ENCODE data around the gene KHDC4. TPM values are rescaled to one million over a fixed set of nuclear protein-coding genes. Genes with fewer than 3 reads are reported as not detected.
A peak's percentile ranks its signal among the peaks of the same experiment; 100 is the strongest.

Gene KHDC4
- total and polyA plus RNA-seq, 9 of the 15 experiments (the other 6 are each of a cell fraction or from before 2014, with no cell fraction given): 12.1 to 185 (median 65.6) TPM

GRCh38 chr1:155976062-155976912 is 42.1 kb upstream of the KHDC4 start (continued):
- TF ChIP-seq ZHX1 (conservative IDR thresholded peaks at IDR 0.05; ENCODE audit: low read length) (no peak), DLX4 (CRISPR knock-in tag; IDR thresholded peaks at IDR 0.05) (no peak), ZNF778 (CRISPR knock-in tag; IDR thresholded peaks at IDR 0.05) (no peak), GTF2B (IDR thresholded peaks at IDR 0.05; ENCODE audit: extremely low read depth, insufficient read length) (no peak), DMBX1 (CRISPR knock-in tag; IDR thresholded peaks at IDR 0.05; ENCODE audit: borderline replicate concordance) (no peak), BACH1 (tag; IDR thresholded peaks at IDR 0.05) (no peak), ZBED1 (IDR thresholded peaks at IDR 0.05) (0 out of 2 replicates have a peak, but pooled peaks have one; percentile 41), NEUROD1 (IDR thresholded peaks at IDR 0.05; ENCODE audit: borderline replicate concordance, low read depth, low read length, partially characterized antibody) (no peak), SMAD1 (IDR thresholded peaks at IDR 0.05; ENCODE audit: low read depth, low read length, partially characterized antibody) (peak; percentile 16), MYC (IDR thresholded peaks at IDR 0.05; ENCODE audit: low read depth, low read length) (no peak; the same call in 1 of the 2 replicates), MYC (CRISPR knock-in tag; IDR thresholded peaks at IDR 0.05; ENCODE audit: borderline replicate concordance, low read depth) (no peak), ZC3H8 (IDR thresholded peaks at IDR 0.05) (no peak), ZNF224 (CRISPR knock-in tag; IDR thresholded peaks at IDR 0.05) (no peak), WHSC1 (IDR thresholded peaks at IDR 0.05; ENCODE audit: low read length) (no peak), NCOA6 (IDR thresholded peaks at IDR 0.05) (no peak), U2AF1 (optimal IDR thresholded peaks at IDR 0.05; ENCODE audit: low read depth, low read length) (no peak), ZNF140 (CRISPR knock-in tag; IDR thresholded peaks at IDR 0.05) (no peak)
- TF ChIP-seq, protein P1, sequence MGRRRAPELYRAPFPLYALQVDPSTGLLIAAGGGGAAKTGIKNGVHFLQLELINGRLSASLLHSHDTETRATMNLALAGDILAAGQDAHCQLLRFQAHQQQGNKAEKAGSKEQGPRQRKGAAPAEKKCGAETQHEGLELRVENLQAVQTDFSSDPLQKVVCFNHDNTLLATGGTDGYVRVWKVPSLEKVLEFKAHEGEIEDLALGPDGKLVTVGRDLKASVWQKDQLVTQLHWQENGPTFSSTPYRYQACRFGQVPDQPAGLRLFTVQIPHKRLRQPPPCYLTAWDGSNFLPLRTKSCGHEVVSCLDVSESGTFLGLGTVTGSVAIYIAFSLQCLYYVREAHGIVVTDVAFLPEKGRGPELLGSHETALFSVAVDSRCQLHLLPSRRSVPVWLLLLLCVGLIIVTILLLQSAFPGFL (CRISPR knock-in tag; IDR thresholded peaks at IDR 0.05): no peak
- TF ChIP-seq, protein P2, sequence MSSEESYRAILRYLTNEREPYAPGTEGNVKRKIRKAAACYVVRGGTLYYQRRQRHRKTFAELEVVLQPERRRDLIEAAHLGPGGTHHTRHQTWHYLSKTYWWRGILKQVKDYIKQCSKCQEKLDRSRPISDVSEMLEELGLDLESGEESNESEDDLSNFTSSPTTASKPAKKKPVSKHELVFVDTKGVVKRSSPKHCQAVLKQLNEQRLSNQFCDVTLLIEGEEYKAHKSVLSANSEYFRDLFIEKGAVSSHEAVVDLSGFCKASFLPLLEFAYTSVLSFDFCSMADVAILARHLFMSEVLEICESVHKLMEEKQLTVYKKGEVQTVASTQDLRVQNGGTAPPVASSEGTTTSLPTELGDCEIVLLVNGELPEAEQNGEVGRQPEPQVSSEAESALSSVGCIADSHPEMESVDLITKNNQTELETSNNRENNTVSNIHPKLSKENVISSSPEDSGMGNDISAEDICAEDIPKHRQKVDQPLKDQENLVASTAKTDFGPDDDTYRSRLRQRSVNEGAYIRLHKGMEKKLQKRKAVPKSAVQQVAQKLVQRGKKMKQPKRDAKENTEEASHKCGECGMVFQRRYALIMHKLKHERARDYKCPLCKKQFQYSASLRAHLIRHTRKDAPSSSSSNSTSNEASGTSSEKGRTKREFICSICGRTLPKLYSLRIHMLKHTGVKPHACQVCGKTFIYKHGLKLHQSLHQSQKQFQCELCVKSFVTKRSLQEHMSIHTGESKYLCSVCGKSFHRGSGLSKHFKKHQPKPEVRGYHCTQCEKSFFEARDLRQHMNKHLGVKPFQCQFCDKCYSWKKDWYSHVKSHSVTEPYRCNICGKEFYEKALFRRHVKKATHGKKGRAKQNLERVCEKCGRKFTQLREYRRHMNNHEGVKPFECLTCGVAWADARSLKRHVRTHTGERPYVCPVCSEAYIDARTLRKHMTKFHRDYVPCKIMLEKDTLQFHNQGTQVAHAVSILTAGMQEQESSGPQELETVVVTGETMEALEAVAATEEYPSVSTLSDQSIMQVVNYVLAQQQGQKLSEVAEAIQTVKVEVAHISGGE (CRISPR knock-in tag; IDR thresholded peaks at IDR 0.05): no peak

Measured in K562 (cell line).